Spinal cord (tissue), 10 donors: ENCODE data around the gene PKHD1. TPM values are rescaled to one million over a fixed set of nuclear protein-coding genes. Genes with fewer than 3 reads are reported as not detected.

Experiments
- DNase-seq, 6 donors: peaks; one replicate each; pipeline versions ENCODE4 v3.0.0 to v3.0.0-alpha.2; 2013 to 2015; ENCODE audit warnings: low spot score in 6 of 6, low read depth in 4 of 6
- H3K27ac ChIP-seq: one replicate; pipeline ENCODE4 v1.5.1; 2013; ENCODE audit warnings: low read depth, low read length, control low read depth
- H3K27me3 ChIP-seq: one replicate; pipeline ENCODE4 v1.6.1; 2013; ENCODE audit warnings: low read length; ENCODE audit not compliant: control insufficient read depth, insufficient read depth
- H3K36me3 ChIP-seq: one replicate; pipeline ENCODE4 v1.6.1; 2013; ENCODE audit warnings: low read length; ENCODE audit not compliant: control insufficient read depth, insufficient read depth
- H3K4me1 ChIP-seq: one replicate; pipeline ENCODE4 v1.6.1; 2013; ENCODE audit warnings: low read length; ENCODE audit not compliant: control insufficient read depth, insufficient read depth
- H3K4me3 ChIP-seq: one replicate; pipeline ENCODE4 v1.5.1; 2013; ENCODE audit warnings: low read depth, low read length, control low read depth
- H3K9me3 ChIP-seq: one replicate; pipeline ENCODE4 v1.6.1; 2013; ENCODE audit warnings: low read length; ENCODE audit not compliant: control insufficient read depth, insufficient read depth
- WGBS: methylation state at CpG from one replicate; pipeline ENCODE4 v1.1.5; 2013; ENCODE audit warnings: missing lambda C conversion rate; ENCODE audit not compliant: insufficient coverage; 5-methylcytosine and 5-hydroxymethylcytosine counted together
- polyA plus RNA-seq, 2 donors: library from polyadenylated mRNA; unstranded; fragments of 120-200 nt; gene quantifications; one replicate each; pipeline ENCODE4 v1.2.1, GENCODE V29; 2013; ENCODE audit not compliant: insufficient read length in 2 of 2
- total RNA-seq, 2 donors: library from RNA; depleted of rRNA in 1 of 2; stranded (reverse); fragments of 120-200 nt in 1 of 2; fragments of >200 nt in 1 of 2; gene quantifications; one replicate each; pipeline versions ENCODE4 v1.2.3 to v1.2.4, GENCODE V29; 2013 to 2014
- donor health status: healthy.

The PKHD1 gene
- total and polyA plus RNA-seq, 4 donors = 0.10 to 0.20 (median 0.13) TPM

DNA sequence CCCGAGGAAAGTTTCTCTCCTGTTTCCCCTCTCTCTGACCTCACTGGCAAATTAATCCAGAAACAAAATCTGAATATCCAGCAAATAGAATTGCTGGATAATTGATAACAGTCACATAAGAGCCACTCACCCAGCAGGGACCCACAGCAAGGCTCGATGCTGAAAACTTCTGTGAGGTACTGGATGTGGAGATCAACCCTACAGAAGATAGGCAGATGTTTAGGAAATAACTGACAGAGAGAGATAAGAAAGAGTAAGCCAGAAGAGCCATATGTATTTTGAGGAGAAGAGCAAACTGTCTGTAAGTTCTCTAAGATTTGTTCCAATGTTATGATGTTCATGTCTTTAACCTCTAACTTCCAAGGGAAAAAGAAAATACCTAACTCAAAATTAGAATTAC lies 59.7 kb downstream of the PKHD1 start:
- H3K36me3 ChIP-seq = no peaks in the 10 kb centered on the region
- no peaks in the 10 kb centered on the region for H3K4me1 ChIP-seq
- H3K9me3 ChIP-seq = no peaks in the 10 kb centered on the region
- H3K27ac ChIP-seq = no peak overlapping the region
- H3K27me3 ChIP-seq = no peaks in the 10 kb centered on the region
- no CpG with 5 or more reads among the region's 2 CpGs for WGBS
- DNase-seq = no peak
- no peak overlapping the region for H3K4me3 ChIP-seq

GRCh38 chr6:52024451-52025068 lies 62.9 kb downstream of the PKHD1 start:
- Histone ChIP-seq H3K27me3 (no peaks in the 10 kb centered on the region), H3K9me3 (no peaks in the 10 kb centered on the region), H3K4me3 (no peak overlapping the region), H3K4me1 (no peaks in the 10 kb centered on the region), H3K27ac (no peak overlapping the region), H3K36me3 (no peaks in the 10 kb centered on the region)
- no peak for DNase-seq
- WGBS = 85% methylated on average over 12 of the region's 12 CpGs

- peak in 1 of 6 donors; percentile 18 for DNase-seq
- 54% methylated on average over 3 of the region's 3 CpGs for WGBS
- no peaks in the 10 kb centered on the region for H3K9me3 ChIP-seq
- H3K27ac ChIP-seq = no peak overlapping the region
- no peak overlapping the region for H3K4me3 ChIP-seq
- H3K27me3 ChIP-seq = no peaks in the 10 kb centered on the region
- H3K36me3 ChIP-seq = no peaks in the 10 kb centered on the region
- no peaks in the 10 kb centered on the region for H3K4me1 ChIP-seq
Measured at GRCh38 chr6:52022675-52023074, 64.7 kb downstream of the PKHD1 start.

GRCh38 chr6:52020945-52021570 lies 66.4 kb downstream of the PKHD1 start:
- Histone ChIP-seq H3K4me3 (no peak overlapping the region), H3K9me3 (no peaks in the 10 kb centered on the region), H3K4me1 (no peaks in the 10 kb centered on the region), H3K36me3 (no peaks in the 10 kb centered on the region), H3K27ac (no peak overlapping the region), H3K27me3 (no peaks in the 10 kb centered on the region)
- peak in 3 of 6 donors; percentile 28 to 86 (median 65) for DNase-seq
- WGBS = no CpG with 5 or more reads among the region's 2 CpGs

DNA sequence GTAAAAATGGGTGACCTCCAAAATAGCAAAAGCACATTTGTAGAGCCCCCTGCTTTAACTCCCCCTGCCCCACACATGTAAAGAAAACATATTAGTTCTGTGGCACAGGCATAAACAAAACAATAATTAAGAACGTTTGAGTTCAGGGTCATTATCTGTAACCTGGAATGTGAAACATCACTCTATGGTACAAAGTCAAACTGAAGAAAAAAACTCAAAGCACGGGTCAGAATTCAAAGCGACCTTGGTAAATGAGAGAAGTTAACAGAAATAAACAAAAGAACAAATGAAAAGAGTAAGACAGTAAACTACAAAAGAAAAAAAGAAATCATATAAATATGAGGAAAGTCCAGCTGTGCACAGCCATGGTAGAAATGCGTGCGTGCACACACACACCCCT lies 67.5 kb downstream of the PKHD1 start:
- Histone ChIP-seq H3K4me3 (no peak overlapping the region), H3K27ac (no peak overlapping the region), H3K36me3 (no peaks in the 10 kb centered on the region), H3K4me1 (no peaks in the 10 kb centered on the region), H3K27me3 (no peaks in the 10 kb centered on the region), H3K9me3 (no peaks in the 10 kb centered on the region)
- no peak for DNase-seq
- WGBS = 86% methylated on average over 2 of the region's 5 CpGs

- Histone ChIP-seq H3K36me3 (no peaks in the 10 kb centered on the region), H3K4me1 (no peaks in the 10 kb centered on the region), H3K4me3 (no peak overlapping the region), H3K27me3 (no peaks in the 10 kb centered on the region), H3K27ac (no peak overlapping the region), H3K9me3 (no peaks in the 10 kb centered on the region)
- DNase-seq = no peak
- 83% methylated on average over 1 of the region's 3 CpGs for WGBS
Measured at GRCh38 chr6:52019092-52019491, 68.3 kb downstream of the PKHD1 start.

- H3K4me3 ChIP-seq = no peak overlapping the region
- H3K9me3 ChIP-seq = no peaks in the 10 kb centered on the region
- H3K27me3 ChIP-seq = no peaks in the 10 kb centered on the region
- peak in 2 of 6 donors; percentile 9 to 74 for DNase-seq
- WGBS = 76% methylated on average over 5 of the region's 14 CpGs
- H3K27ac ChIP-seq = no peak overlapping the region
- H3K36me3 ChIP-seq = no peaks in the 10 kb centered on the region
- H3K4me1 ChIP-seq = no peaks in the 10 kb centered on the region
Measured at GRCh38 chr6:52016915-52017748, 70.3 kb downstream of the PKHD1 start.

- Histone ChIP-seq H3K27ac (no peak overlapping the region), H3K36me3 (no peaks in the 10 kb centered on the region), H3K4me1 (no peaks in the 10 kb centered on the region), H3K27me3 (no peaks in the 10 kb centered on the region), H3K9me3 (no peaks in the 10 kb centered on the region), H3K4me3 (no peak overlapping the region)
- no CpG with 5 or more reads among the region's 1 CpG for WGBS
- no peak for DNase-seq
Measured at GRCh38 chr6:52015953-52016352, 71.5 kb downstream of the PKHD1 start.

- no peak overlapping the region for H3K4me3 ChIP-seq
- no peak for DNase-seq
- no peak overlapping the region for H3K27ac ChIP-seq
- no CpG with 5 or more reads among the region's 1 CpG for WGBS
- no peaks in the 10 kb centered on the region for H3K9me3 ChIP-seq
- no peaks in the 10 kb centered on the region for H3K27me3 ChIP-seq
- H3K4me1 ChIP-seq = no peaks in the 10 kb centered on the region
- H3K36me3 ChIP-seq = no peaks in the 10 kb centered on the region
Measured at GRCh38 chr6:52014391-52014790, 73.0 kb downstream of the PKHD1 start.
